NB4 (cell line): ENCODE measurements around the gene RFC4.
"Not testable (repeated sequence)": the region's sequence is repeated elsewhere in the genome, so short reads cannot be mapped to it uniquely, and the experiment has no call there.

Experiments
- POLR2A ChIP-seq: IDR thresholded peaks from 2 replicates; pipeline ENCODE4 v1.6.1; 2011; ENCODE audit warnings: mild to moderate bottlenecking; ENCODE audit not compliant: insufficient read length; ENCODE audit errors: extremely low read depth
- TF ChIP-seq, protein P1 (sequence below): IDR thresholded peaks from one replicate; pipeline ENCODE4 v1.5.1; 2012; ENCODE audit warnings: low read depth, low read length
- TF ChIP-seq, protein P2 (sequence below): IDR thresholded peaks from 2 replicates; pipeline ENCODE4 v1.6.1; 2011; ENCODE audit warnings: low read depth, low read length

- TF ChIP-seq, protein P1, sequence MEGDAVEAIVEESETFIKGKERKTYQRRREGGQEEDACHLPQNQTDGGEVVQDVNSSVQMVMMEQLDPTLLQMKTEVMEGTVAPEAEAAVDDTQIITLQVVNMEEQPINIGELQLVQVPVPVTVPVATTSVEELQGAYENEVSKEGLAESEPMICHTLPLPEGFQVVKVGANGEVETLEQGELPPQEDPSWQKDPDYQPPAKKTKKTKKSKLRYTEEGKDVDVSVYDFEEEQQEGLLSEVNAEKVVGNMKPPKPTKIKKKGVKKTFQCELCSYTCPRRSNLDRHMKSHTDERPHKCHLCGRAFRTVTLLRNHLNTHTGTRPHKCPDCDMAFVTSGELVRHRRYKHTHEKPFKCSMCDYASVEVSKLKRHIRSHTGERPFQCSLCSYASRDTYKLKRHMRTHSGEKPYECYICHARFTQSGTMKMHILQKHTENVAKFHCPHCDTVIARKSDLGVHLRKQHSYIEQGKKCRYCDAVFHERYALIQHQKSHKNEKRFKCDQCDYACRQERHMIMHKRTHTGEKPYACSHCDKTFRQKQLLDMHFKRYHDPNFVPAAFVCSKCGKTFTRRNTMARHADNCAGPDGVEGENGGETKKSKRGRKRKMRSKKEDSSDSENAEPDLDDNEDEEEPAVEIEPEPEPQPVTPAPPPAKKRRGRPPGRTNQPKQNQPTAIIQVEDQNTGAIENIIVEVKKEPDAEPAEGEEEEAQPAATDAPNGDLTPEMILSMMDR, result not testable (repeated sequence)
- TF ChIP-seq, protein P2, sequence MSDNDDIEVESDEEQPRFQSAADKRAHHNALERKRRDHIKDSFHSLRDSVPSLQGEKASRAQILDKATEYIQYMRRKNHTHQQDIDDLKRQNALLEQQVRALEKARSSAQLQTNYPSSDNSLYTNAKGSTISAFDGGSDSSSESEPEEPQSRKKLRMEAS, result not testable (repeated sequence)
- TF ChIP-seq POLR2A, result not testable (repeated sequence)
Measured at GRCh38 chr3:186803447-186803846, 2.8 kb downstream of the RFC4 start.
